A204.1 (cell line): Measurements from ENCODE around the gene CD7.

Experiments used
- FAIRE-seq: peaks from 2 replicates; lab custom pipeline; 2012; peaks lifted over from hg19 to GRCh38; lab: Jason Lieb, UNC

The CD7 gene

GRCh38 chr17:82277851-82278250, 39.6 kb downstream of the CD7 start:
- no peak for FAIRE-seq

GRCh38 chr17:82276938-82277337, 40.5 kb downstream of the CD7 start:
- FAIRE-seq, result no peak

DNA sequence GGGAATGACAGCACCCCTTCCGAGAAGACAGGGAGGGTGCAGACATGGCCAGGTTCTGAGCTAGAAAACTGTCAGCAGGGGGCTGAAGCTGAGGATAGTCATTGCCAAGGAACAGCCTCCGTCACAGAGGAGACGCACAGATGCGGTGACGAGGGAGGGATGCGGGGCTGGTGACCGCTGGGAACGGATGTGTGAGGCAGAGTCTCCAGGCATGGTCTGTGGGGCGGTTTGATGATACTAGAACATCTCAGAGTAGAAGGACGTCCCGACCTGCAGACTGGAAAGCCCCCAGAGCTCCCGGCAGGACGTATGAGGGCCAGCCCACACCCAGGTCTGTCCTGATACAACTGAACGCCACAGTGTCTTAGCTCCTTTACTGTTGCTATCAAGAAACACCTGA, 42.1 kb downstream of the CD7 start:
- FAIRE-seq, result no peak

DNA sequence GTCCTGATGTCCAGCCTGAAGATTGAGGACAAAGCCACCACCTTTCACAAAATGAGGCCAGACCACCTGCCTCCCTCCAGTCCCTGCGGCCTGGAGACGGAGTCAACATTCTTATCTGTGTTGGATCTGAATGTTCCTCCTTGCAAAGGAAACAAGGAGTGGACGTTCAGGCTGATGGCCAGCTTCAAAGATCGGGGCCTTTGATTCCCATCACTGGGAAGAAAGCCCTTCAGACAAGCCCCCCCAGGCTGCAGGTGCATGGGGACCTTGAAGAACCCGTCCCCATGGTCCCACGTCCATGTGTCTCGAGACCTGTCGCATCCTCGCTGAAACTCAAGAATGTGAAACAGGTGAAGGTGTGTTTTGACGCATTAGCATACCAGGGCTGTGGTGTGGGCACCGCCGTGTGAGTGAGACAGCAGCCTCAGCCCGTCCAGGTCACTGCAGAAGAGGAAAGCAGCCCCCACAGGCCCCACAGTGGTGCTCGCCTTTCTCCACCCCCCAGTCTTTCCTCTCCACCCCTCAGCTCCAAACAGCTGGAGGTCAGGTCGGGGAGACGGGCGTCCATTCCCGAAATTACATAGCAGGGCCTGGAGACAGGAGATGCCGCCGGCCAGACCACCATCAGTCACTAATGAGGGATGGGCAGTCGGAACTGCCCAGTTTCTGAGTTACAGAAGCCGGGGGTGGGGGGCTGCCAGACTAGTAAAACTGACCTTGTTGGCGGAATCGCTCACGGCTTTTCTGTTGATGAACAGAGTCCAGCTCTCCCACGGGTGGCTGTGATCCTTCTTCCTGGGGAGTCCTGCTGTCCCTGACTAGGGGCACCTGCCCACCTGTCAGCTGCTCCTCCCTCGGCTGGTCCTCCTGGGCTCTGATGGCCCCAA, 43.0 kb downstream of the CD7 start:
- no peak for FAIRE-seq

GRCh38 chr17:82273327-82274133, 43.9 kb downstream of the CD7 start, which contains the start of gene CSNK1D:
Gene CSNK1D (minus strand): TSS chr17:82273700. CDS start chr17:82273381, 319 bp downstream.
- FAIRE-seq, result no peak

DNA sequence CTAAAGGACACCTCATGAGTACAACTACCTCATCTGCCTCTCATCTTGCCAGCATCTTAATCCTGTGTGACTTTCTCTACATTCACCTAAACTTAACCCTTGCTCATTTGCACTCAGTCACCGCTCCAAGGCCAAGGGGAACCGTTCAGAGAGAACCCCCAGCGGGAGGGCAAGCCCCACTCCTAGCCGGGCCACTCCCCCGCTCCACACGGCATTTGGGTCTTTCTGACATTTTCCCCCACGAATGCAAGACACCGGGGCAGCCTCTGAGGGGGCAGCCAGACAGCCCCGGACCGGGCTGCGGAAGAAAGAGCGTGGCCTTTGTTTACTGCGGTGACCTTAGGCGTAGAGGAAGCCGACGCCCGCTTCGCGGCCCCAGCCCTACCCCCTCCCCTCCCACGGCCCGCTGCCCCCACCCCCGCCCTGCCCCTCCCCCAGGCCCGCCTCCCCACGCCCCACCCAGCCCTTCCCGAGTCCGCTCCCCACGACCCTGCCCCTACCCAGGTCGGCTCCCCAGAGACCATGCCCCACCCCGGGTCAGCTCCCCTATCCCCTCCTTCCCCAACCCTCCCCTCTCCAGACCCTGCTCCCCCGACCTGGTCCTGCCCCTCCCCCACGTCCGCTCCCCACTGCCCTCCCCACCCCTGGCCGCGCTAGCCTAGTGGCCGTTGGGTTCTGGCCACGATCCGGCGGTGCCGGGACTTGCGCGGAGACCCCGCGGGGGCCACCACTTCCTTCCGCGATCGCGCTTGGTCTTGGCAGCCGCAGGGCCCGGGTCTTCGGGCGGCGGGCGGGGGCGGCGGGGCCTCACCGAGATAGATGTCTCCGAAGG, 44.7 kb downstream of the CD7 start:
- FAIRE-seq, result no peak

DNA sequence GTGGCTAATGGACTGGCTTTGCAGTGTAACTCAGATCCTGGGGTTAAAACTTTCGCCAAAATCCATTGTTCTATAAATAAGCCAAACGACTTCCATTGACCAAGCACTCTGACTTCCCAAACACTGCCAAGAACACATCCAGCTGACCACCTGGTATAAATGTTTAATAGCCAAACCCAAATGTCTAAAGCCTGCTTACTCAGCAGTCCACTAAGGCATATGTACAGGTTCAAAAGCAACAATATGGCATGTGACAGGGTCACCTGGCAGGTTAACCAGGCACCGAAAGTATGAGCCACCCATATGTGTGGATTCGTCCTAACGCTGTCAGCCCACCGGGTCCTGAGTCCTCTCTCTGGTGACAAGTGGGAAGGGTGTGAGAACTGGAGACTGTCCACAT, 46.0 kb downstream of the CD7 start:
- FAIRE-seq, result no peak

GRCh38 chr17:82270651-82271050, 46.8 kb downstream of the CD7 start:
- FAIRE-seq, result no peak

- no peak for FAIRE-seq
Observed at GRCh38 chr17:82269882-82270500, 47.4 kb downstream of the CD7 start.

- FAIRE-seq, result no peak
Observed at GRCh38 chr17:82269138-82269881, 48.1 kb downstream of the CD7 start.

GRCh38 chr17:82267575-82268379, 49.6 kb downstream of the CD7 start:
- FAIRE-seq, result no peak

DNA sequence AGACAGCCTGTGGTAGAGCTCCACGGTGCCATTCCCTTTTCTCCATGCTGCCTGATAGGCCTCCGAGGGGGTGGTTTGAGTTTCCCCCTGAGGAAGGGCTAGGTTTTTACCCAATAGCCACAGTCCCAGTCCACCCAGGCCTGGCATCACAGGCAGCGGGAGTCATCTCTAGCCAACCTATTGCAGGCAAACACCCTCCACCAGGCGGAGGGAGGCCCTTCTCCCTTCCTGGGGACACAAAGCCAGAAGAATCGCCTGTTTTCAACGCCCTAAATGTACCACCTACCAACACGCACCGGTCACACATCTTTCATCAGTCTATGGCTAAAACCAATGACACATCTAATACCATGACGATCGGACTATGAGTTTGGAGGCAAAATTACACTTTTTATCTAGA, 51.3 kb downstream of the CD7 start:
- FAIRE-seq, result no peak
